PC-9 (cell line): Measurements from ENCODE around the gene CFAP119.

Experiments
- CTCF ChIP-seq: fragments of 200-600 bp; sonication (generic); conservative IDR thresholded peaks from 2 replicates; pipeline ENCODE4 v1.6.1; 2017; ENCODE audit warnings: mixed run types, antibody characterized with exemption, mild to moderate bottlenecking, moderate library complexity
- EZH2 ChIP-seq: fragments of 200-600 bp; sonication (generic); IDR thresholded peaks from 2 replicates; pipeline ENCODE4 v1.8.0; 2017; ENCODE audit warnings: antibody characterized with exemption, low read depth

- no peak for TF ChIP-seq EZH2
- TF ChIP-seq CTCF, result no peak
Observed at GRCh38 chr16:30778549-30779244, 16.8 kb upstream of the CFAP119 start.
